GM21447 (cell line): Measurements from ENCODE around the gene MTG2.

Experiments used
- ATAC-seq: cut with Tn5 transposase; IDR thresholded peaks from one replicate; pipeline ENCODE4 v1.9.1; 2021; ENCODE audit not compliant: unreplicated experiment

Gene MTG2

DNA sequence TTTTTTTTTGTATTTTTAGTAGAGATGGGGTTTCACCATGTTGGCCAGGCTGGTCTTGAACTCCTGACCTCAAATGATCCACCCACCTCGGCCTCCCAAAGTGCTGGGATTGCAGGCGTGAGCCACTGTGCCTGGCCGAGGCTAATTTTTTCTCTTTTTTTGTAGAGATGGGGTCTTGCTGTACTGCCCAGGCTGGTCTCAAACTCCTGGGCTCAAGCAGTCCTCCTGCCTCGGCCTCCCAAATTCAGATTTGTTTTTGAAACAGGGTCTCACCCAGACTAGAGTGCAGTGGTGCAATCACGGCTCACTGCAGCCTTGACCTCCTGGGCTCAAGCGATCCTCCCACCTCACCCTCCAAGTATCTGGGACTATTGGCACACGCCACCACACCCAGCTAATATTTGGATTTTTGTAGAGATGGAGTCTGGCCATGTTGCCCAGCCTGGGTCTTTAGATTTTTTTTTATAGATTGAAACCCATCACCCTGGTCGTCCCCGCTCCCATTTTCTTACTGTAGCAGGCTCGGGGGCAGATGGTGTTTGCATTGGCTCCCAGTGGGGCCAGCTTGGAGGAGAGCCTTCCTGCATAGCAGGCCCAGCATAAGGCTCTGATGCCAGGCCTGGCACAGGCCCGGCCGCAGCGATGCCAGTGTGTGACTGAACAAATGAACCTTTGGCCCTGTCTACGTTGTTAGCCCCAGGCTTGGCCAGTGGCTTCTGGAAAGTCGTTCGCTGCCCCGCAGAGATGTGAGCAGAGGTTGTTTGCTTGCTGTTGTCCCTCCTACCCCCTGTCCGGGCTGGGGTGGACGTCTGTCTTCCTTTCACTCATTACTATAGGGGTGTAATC lies 4.3 kb upstream of the MTG2 start:
- no peak for ATAC-seq

DNA sequence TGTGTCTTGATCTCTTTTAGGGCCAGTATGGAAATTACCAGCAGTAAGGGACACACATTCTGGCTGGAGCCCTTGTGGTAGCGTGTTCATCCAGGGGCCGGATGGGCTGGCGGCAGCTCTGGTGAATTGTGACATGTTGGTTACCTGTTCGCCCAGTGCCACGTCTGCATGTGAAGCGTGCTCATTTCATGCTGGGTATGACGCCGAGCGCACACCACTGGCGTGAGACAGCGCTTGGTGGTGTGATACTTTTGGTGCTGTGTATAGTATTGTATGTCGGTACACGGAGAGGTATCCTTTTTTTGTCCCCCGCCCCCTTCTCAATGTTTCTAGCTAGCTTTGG lies 3.7 kb upstream of the MTG2 start:
- no peak for ATAC-seq

DNA sequence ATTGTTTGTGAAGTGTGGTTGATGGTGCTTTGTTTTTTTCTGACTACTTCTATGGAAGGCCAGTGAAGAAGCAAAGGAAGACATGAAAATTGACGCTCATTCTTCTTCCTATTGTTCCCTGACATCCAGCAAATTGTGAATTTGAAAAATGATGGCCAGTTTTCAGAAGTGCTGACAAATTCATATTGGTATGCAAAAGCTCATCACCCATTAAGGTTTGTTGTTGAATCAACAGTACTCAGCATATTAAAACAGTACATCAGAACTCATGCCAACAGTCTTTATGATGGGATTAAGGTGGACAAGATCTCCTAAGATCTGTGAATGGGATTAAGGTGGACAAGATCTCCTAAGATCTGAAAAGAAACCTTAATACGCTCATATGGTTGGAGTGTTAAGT lies 1.0 kb upstream of the MTG2 start:
- ATAC-seq: no peak

DNA sequence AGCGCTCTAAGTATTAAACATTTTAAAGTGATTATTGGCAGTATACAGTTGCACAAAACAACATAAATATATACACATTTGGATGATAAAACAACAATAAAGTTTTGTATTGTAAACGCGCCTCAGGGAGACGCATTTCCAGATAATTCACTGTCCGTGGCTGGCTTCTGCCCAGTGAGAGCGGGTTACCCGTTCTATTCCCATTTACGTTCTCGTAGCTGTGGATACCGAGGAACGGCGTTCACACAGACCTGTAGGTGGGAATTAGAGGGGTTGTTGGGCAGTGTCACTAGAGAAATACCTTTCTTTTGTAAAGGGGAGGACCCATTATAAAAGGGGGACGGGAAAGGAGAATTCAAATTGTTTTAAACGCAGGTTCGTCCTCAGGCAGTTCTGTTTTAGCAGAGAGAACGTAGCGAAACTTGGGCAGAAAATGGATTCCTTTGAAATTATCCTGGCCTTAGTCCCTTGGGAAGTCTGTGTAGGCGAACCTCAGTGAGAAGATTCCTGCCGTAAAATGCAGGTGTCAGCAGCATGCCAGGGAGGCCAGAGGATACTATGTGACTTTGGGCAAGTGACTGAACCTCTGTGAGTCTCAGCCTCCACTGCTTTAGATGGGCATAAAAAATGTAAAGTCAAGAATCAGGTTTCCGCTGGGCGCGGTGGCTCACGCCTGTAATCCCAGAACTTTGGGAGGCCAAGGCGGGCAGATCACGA lies 756 bp downstream of the MTG2 start:
- no peak for ATAC-seq

DNA sequence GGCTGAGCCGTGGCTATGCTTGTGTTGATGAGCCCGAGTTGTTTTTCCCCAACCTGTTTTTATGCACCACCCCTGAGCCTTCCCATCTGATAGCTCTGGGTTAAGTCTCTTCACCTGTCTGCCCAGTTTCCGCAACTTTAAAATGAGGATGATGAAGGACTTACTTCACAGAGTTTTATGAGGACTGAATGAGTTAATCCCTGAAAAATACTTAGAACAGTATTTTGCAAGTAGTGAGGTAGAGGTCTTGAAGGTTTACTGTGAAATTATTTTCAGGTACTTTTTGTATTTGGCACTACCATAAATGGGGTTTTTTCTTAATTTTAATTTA lies 3.2 kb downstream of the MTG2 start:
- ATAC-seq: no peak

DNA sequence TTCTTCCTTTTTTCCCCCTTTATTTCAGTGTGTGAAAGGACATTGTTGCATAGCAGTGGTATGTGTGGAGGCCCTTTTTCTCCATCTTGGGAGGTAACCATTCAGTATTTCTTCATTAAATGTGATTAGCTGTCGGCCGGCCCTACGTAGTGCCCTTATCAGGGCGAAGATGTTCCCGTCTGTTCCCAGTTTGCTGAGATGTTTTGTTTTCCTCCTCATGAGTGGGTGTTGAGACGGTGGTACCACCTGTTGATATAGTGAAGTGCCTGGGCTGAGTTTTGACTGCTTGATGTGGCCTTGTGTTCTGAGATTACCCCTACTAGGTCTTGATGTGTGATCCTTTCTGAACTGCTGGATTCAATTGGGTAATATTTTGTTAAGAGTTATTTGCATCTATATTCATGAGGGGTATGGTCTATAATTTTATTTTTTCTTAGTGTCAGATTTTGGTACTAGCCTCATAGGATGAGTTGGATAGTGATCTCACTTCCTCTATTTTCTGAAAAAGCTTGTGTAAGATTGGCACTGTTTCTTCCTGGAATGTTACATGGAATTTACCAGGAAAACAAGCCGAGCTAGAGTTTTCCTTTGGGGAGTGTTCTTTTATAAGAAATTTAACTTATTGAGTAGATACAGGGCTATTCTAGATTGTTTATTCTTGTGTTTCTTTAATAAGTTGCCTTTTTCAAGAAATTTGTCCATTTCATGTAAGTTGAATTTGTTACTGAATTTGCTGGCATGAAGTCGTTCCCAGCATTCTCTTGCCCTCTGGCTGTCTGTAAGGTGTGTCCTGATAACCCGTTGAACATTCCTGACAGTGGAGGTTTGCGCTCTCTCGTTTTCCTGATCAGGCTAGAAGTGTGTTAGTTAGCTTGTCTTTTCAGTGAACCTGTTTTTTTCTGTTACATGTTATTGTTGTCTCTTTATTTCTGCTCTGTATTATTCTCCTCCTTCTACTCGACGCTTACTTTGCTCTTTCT lies 4.3 kb downstream of the MTG2 start:
- no peak for ATAC-seq

DNA sequence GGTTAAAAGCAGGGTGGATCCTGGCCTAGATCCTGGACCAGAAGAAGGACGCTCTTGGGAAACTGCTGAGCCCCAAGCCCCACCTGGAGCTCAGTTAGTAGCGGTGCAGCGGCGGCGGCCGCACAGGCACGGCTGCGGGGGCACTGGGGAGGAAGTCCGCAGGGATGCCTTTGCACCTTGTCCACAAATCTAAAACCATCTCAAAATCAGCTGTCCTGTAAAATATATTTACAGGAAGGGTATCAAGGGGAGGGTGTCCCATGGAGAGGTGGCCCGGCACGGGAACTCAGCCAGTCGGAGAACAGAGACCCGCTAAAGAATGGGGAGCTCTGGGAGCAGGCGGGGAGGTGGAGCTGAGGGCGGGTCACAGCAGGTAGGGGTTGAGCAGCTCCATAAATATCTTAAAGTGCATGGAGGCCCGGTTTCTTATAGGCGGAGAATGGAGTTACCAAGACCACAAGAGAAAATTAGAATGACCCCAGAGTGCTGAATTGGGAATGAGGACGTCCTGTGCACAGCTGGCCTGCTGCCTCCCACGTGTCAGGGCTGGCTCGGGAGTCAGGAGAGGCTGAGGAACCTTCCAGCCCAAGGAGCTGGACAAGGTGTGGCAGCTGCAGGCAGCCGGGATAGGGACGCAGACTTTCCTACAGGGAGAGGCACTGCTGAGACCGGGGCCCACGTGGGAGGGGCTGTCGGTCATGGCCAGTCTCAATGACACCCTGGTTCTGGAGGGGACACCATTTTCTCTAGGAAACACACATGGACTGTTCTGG lies 8.0 kb downstream of the MTG2 start:
- no peak for ATAC-seq

DNA sequence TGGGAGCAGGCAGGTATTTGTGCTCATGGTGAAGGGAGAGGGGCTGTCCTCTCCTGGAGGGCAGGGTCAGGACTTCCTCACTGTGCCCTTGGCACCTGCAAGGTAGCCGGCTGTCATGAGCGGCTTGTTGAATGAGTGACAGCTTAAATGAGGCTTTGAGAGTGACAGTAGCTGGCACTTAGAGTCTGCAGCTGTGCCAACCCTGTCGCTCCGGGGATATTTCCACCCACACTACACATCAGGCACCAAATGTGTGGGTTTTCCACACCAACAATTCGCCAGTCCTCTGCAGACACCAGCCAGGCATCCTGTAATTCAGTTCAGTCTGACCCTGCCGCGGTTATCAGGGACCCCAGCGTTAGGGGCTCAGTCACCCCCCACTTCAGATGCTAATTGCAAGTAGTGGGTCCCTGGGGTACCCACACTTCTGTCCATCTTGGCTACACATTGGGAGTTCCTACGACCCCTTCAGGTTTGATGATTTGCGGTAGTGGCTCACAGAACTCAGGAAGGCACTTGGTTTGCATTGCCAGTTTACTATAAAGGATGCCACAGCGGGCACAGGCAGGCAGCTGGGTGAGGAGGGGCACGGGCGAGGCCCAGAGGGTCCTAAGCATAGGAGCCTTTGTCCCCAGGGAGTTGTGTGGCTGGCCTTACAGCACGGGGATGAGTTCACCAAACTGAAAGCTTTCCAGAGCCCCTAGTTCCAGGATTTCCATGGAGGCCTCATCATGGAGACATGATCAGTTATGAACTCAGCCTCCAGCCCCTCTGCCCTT lies 9.1 kb downstream of the MTG2 start:
- ATAC-seq: no peak

DNA sequence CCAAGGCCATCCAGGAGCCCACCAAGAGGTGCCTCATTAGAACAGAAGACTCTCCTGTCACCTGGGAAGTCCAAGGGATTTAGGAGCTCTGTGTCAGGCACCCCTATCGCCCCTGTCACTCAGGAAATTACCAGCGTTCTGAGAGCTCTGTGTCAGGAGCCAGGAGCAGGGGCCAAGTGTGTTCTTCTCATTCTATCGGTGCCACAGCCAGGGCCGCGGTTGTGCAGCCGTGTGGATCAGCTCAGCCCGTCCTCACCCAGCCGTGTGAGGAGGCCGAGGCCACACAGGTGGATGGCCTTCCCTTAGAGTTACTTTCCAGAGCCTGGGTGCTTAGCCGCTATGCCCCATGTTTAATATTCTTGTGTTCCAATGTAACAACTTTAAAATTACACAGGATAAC lies 9.8 kb downstream of the MTG2 start:
- no peak for ATAC-seq

DNA sequence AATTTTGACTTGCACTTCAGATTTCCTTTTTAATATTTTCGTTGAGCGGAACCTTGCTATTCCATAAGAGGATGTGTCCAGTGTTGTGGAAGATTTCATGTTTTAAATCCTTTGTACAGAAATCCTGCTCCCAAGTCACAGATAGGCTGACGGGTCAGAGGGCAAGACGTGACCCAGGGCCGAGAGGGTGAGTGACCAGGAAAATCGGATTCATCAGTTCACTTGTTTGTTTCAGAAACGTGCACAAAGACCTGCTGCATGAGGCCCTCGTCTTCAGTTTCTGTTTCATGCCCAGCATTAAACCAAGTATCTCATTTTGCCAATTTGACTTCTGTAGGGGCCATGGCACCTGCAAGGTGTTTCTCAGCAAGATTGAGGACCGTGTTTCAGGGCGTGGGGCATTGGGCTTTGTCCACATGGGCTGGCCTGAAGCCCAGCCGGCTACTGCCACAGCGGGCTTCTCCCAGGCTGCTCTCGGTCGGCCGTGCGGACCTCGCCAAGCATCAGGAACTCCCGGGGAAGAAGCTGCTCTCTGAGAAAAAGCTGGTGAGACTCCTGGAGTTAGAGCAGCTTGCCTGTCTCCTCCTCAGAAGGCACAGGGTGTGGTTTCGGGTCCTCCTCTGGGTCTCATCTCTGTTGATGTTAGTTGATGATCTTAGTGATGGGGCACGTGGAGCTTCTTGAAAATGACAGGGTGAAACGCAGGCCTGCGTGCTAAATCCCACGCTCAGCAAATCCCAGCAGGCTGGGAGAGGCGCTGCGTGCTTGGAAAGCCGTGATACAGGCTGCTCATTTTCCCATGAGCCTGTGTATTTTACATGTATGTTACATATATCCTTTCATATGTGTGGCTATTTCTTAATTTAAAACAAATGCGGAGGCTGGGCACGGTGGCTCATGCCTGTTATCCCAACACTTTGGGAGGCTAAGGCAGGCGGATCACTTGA lies 10.5 kb downstream of the MTG2 start:
- ATAC-seq: no peak

DNA sequence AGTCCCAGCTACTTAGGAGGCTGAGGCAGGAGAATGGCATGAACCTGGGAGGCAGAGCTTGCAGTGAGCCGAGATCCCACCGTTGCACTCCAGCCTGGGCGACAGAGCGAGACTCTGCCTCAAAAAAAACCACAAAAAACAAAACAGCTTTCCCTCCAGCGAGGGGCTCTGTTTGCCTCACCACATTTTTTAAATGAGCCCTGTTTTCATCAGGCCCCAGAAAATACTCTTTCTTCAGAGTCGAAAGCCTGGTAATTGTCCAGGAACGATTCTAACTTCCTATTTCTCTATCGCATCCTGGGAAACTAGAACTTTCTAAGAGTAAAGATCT lies 12.2 kb downstream of the MTG2 start:
- ATAC-seq: no peak

DNA sequence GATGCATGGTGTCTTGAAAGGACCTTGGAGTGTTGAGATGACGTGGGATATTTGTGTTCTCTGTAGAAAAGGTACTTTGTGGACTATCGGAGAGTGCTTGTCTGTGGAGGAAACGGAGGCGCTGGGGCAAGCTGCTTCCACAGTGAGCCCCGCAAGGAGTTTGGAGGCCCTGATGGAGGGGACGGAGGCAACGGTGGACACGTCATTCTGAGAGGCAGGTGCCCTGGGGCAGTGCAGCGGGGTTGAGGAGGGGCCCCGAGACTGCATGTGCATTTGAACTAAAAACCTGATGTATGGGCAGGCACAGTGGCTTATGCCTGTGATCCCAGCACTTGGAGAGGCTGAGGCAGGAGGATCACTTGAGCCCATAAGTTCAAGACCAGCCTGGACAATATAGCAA lies 12.9 kb downstream of the MTG2 start:
- ATAC-seq: no peak

DNA sequence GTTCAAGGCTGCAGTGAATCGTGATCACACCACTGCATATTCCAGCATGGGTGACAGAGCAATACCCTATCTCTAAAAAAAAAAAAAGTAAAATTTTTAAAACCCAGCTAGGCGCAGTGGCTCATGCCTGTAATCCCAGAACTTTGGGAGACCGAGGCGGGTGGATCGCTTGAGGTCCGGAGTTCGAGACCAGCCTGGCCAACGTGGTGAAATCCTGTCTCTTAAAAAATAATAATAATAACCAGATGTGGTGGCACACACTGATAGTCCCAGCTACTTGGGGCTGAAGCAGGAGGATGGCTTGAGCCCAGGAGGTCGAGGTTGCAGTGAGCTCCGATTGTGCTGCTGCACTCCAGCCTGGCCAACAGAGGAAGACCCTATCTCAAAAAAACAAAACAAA lies 13.5 kb downstream of the MTG2 start:
- ATAC-seq: no peak

DNA sequence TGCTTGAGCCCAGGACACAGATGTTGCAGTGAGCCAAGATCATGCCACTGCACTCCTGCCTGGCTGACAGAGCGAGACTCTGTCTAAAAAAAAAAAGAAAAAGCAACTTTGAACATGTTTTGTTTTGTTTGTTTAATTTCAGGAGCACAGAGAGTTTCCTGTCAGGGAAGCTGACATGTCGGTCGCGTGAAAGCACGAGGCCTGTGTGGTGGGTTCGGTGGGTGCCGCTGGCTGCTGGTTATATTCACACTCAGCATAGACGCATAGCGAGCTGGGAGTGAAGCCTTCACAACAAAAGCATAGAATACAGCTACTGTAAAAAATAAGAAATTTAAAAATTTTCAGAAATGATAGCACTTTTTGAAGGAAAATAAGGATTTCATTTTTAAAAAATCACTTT lies 14.5 kb downstream of the MTG2 start:
- ATAC-seq: no peak

DNA sequence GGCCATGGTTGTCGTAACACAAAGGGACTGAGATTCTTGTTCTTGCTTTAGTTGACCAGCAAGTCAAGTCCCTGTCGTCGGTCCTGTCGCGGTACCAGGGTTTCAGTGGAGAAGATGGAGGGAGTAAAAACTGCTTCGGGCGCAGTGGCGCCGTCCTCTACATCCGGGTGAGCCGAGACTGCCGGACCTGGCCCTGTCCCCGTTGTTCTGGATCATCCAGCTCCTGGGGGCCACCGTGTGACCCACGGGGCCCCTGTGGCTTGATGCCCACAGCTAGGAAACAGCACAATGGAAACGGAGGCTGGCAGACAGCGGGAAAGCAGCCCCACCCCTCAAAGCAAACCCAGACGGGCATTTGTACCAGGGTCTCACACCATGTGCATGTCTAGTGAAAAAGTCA lies 15.0 kb downstream of the MTG2 start:
- no peak for ATAC-seq

DNA sequence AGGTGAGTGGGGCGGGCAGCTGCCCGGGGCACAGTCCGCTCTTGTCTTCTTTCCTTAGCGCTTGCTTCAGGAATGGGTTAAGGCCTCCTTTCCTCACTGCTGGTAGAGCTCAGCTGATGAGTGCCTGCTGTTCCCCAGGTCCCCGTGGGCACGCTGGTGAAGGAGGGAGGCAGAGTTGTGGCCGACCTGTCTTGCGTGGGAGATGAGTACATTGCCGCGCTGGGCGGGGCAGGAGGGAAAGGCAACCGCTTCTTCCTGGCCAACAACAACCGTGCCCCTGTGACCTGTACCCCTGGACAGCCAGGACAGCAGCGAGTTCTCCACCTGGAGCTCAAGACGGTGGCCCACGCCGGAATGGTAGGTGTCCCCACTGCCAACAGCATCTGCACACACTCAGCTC lies 15.7 kb downstream of the MTG2 start:
- no peak for ATAC-seq

DNA sequence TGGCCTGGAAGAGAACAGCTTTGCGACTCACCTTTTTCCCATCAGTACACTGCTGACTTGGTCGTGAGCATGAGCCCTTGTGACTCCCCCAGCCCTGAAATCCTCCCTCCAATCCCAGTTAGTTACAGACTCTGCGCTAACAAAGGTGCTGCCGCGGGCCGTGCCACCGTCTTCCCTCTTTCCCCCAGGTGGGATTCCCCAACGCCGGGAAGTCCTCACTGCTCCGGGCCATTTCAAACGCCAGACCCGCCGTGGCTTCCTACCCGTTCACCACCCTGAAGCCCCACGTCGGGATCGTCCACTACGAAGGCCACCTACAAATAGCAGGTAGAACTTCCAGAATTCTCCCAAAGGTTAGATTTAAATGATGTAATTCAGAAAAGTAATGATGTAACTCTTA lies 16.1 kb downstream of the MTG2 start:
- no peak for ATAC-seq

DNA sequence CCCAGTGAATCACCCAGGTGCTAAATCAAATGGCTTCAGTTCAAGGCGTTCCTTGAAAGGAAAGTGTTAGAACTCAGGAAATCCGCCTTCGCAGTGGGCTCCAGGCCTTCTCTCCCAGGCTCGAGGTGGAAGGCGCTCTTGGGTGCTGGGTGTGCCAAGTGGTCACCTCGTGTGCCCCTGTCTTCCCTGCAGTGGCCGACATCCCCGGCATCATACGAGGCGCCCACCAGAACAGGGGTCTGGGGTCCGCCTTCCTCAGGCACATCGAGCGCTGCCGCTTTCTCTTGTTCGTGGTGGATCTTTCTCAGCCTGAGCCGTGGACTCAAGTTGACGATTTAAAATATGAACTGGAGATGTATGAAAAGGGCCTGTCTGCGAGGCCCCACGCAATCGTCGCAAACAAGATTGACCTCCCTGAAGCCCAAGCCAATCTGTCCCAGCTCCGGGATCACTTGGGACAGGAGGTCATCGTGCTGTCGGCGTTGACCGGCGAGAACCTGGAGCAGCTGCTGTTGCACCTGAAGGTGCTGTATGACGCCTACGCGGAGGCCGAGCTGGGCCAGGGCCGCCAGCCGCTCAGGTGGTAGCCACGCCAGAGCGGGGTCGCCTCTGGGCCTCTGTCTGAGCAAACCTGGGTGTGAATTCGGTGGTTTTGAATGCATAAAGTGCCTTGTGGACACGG lies 17.8 kb downstream of the MTG2 start:
- ATAC-seq: no peak
